Lower lobe of right lung (tissue), 2 donors: ENCODE measurements around the gene HLA-DOB. TPM values are rescaled to one million over a fixed set of nuclear protein-coding genes. Genes with fewer than 3 reads are reported as not detected.

Experiments
- ATAC-seq, 2 donors: fragments of 200-7000 bp; cut with Tn5 transposase; one replicate each; pipeline ENCODE4 v1.9.1; 2020 to 2022; ENCODE audit warnings: mild to moderate bottlenecking in 2 of 2, moderate library complexity in 2 of 2
- DNase-seq: peaks from one replicate; pipeline ENCODE4 v3.0.0-alpha.2; 2020
- H3K27ac ChIP-seq: fragments of 200-600 bp; one replicate; pipeline ENCODE4 v1.8.0; 2022
- H3K27me3 ChIP-seq: fragments of 200-600 bp; one replicate; pipeline ENCODE4 v1.8.0; 2022; ENCODE audit warnings: low read depth
- H3K36me3 ChIP-seq: fragments of 200-600 bp; one replicate; pipeline ENCODE4 v1.8.0; 2022; ENCODE audit warnings: mild to moderate bottlenecking
- H3K4me1 ChIP-seq: fragments of 200-600 bp; one replicate; pipeline ENCODE4 v1.8.0; 2022
- H3K4me3 ChIP-seq: fragments of 200-600 bp; one replicate; pipeline ENCODE4 v1.8.0; 2022; ENCODE audit warnings: mild to moderate bottlenecking
- H3K9me3 ChIP-seq: fragments of 200-600 bp; one replicate; pipeline ENCODE4 v1.8.0; 2022
- intact Hi-C: fragments of 100-400 bp; cut with DNase I; formaldehyde crosslinking; loops from one replicate; pipeline ENCODE4 v1.11.0; 2022
- total RNA-seq: library from RNA; stranded (reverse); fragmentation: NEBNext Ultra II Directional; extraction: Animal tissue kit (Norgen Biotek cat#: 25700); gene quantifications from one replicate; pipeline ENCODE4 v1.2.1, GENCODE V29; 2021
- TF ChIP-seq, protein P1 (sequence below): fragments of 200-600 bp; IDR thresholded peaks from one replicate; pipeline ENCODE4 v1.8.0; 2022; ENCODE audit warnings: antibody characterized with exemption, mild to moderate bottlenecking
- donor health status: DM: no; HTN: yes; CAD: no; lungs with severe emphysema.

The HLA-DOB gene
- total RNA-seq, 1 donor from 2014 or later: 0.95 TPM

DNA sequence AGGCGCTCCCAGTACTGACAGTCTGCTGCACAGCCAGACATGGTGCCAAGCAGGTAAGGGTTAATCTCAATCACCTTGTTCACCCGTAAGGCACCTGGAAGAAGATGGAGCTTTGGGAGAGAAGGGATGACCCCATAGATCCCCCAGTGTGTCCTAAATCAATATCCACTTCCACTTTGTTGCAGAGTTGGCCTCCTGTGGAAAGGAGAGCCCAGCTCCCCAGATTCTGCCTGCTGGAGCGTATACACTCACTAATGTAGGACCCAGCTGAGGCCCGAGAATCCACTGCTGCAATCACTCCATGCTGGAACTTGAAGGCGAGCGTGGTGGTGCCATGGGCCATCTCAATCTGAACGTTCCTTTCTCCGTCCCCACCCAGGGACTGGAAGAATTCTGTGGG is 25.9 kb upstream of the HLA-DOB start:
- H3K27ac ChIP-seq: no peak overlapping the region

DNA sequence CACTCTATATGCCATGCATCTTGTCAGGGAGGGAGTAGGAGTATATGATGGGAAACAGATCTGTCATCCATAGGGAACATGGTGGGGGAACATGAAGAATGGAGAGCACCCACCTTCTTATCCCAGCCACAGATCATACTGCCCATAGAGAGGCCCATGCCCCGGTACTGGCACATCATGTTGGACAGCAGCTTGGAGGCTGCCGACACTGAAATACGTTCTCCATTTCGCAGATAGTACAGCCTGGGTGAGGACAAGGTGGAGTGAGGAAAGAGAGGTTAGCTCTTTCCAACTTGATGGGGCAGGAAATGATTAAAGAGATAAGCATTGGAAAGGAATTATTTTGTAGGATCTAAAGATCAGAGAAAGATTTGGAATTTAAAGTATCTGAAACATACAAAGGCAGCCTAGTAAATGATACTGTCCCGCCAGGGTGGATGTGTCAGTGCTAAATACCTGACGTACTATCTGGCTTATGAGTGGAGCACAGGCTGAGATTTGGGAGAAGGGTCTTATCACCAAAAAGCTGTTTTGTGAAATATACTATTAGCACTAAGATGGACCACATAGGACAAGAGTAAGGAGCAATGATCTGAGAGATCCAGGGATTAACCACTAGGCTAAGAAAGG is 25.3 kb upstream of the HLA-DOB start:
- Histone ChIP-seq H3K27me3 (no peaks in the 10 kb centered on the region), H3K4me3 (peak overlapping the region; percentile 92), H3K4me1 (peaks cover 55% of the 10 kb centered on the region), H3K27ac (no peak overlapping the region), H3K36me3 (peaks cover 48% of the 10 kb centered on the region), H3K9me3 (no peaks in the 10 kb centered on the region)
- DNase-seq (no peak), ATAC-seq (no peak)
- TF ChIP-seq, protein P1, sequence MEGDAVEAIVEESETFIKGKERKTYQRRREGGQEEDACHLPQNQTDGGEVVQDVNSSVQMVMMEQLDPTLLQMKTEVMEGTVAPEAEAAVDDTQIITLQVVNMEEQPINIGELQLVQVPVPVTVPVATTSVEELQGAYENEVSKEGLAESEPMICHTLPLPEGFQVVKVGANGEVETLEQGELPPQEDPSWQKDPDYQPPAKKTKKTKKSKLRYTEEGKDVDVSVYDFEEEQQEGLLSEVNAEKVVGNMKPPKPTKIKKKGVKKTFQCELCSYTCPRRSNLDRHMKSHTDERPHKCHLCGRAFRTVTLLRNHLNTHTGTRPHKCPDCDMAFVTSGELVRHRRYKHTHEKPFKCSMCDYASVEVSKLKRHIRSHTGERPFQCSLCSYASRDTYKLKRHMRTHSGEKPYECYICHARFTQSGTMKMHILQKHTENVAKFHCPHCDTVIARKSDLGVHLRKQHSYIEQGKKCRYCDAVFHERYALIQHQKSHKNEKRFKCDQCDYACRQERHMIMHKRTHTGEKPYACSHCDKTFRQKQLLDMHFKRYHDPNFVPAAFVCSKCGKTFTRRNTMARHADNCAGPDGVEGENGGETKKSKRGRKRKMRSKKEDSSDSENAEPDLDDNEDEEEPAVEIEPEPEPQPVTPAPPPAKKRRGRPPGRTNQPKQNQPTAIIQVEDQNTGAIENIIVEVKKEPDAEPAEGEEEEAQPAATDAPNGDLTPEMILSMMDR: no peak
- intact Hi-C loops: no loop called here

More for the DNA sequence above, 25.9 kb upstream of the HLA-DOB start:
- DNase-seq (no peak), ATAC-seq (no peak)
- TF ChIP-seq, protein P1: no peak
- intact Hi-C loops: no loop called here
- peak overlapping the region; percentile 92 for H3K4me3 ChIP-seq
- no peaks in the 10 kb centered on the region for H3K27me3 ChIP-seq
- H3K9me3 ChIP-seq: no peaks in the 10 kb centered on the region
- H3K4me1 ChIP-seq: peaks cover 49% of the 10 kb centered on the region
- H3K36me3 ChIP-seq: peaks cover 53% of the 10 kb centered on the region

DNA sequence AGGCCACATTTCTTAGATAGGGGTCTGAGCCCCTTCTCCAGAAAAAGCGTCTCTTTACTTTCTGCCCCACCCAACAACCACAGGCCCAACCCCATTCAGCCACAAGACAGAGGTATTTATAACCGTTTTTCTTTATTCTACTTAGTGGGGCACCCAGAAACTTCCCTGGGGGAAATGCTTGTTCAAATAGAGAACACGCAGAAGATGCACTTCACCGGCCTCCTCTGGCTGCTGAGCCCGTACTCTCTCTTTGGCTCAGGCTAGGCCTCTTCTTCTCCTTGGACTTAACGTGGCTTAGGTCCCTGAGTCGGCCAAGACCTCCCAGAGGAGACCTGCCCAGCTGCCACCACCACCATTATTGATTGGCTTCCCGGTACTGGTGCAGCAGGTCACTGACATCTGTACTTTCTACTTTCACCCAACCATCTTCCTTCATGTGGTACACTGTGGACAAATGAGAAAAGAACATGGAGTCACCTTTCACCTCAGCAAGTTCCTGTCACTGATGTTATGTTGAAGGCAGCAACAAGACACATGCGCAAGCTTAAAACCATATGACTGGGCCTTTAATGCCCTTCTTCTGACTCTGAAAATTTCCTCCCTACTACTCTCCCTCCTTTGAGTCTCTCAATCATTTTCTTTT is 23.9 kb upstream of the HLA-DOB start:
- intact Hi-C loops: no loop called here
- H3K9me3 ChIP-seq: no peaks in the 10 kb centered on the region
- H3K27ac ChIP-seq: no peak overlapping the region
- TF ChIP-seq, protein P1: no peak
- H3K4me3 ChIP-seq: no peak overlapping the region
- H3K27me3 ChIP-seq: no peaks in the 10 kb centered on the region
- DNase-seq (no peak), ATAC-seq (no peak)
- H3K36me3 ChIP-seq: peaks cover 43% of the 10 kb centered on the region
- peaks cover 53% of the 10 kb centered on the region for H3K4me1 ChIP-seq

DNA sequence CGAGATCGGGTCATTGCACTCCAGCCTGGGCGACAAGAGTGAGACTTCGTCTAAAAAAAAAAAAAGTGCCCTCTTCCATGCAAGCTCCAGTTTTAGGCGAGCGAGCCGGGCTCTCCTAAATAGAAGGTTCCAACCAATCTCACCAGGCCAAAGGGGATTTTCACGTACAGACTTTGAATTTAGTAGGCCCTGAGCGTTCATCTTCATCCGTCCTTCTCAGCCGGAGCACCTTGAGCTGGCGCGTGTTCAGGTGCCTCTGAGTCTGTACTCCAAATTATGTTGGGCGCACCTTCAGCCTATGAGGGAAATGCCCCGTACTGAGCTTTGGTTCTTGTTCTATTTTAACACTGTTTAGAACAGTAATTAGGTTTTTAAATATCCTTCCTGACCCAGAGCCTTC is 22.6 kb upstream of the HLA-DOB start:
- intact Hi-C loops: no loop called here
- H3K36me3 ChIP-seq: peaks cover 49% of the 10 kb centered on the region
- peak overlapping the region; percentile 93 for H3K27ac ChIP-seq
- no peak overlapping the region for H3K4me3 ChIP-seq
- DNase-seq (no peak), ATAC-seq (no peak)
- TF ChIP-seq, protein P1: no peak
- H3K4me1 ChIP-seq: peaks cover 42% of the 10 kb centered on the region
- H3K27me3 ChIP-seq: no peaks in the 10 kb centered on the region
- H3K9me3 ChIP-seq: no peaks in the 10 kb centered on the region

DNA sequence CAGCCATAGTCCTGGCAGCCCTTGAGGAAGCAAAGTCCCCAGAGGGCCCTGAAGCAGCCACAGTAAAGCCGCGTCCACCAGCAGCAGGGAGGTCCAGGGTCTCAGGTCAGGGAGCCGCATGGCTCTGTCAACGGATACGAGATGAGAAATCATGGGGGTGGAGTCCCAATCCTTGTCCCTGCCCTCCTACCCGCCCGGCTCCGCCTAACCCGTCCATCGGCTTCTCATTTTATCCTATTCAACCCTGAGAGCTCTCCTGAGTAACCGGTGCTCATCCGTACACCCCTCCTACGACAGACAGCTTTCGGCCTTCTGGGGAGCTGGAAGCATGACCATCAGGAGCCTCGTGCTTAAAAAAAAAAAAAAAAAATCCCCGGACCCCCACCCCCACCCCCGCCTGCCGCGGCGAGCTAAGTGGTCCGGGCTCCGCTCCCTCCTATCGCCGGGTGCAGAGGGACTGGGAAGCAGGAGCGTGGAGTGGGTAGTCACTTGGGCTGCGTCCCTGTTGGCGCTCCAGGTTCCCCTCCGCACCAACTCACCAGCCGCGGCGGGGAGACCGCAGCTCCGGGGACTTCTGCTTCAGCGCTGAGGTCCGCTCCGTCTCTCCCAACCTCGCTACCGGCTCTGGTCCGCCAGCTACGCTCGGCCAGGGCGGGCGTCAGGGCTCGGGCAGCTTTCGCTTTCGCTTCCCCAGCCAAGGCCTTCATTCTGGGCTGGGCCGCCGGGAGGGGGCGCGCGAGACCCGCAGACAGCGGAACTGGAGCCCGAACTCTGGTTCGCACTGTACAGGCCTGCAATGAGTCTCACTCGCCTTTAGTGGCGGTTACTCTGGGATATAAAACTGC is 21.5 kb upstream of the HLA-DOB start, which contains the start of gene TAP2:
TSS of gene TAP2 (minus strand) at position 626 of the 845 bp plus-strand sequence. CDS start at position 120, 506 bp downstream.
- TF ChIP-seq, protein P1: peak; percentile 98
- intact Hi-C loops: no loop called here
- DNase-seq (peak; percentile 97), ATAC-seq (peak; percentile 97 to 99)
- peaks cover 42% of the 10 kb centered on the region for H3K4me1 ChIP-seq
- peak within 1 kb of the TSS; percentile 93 for H3K27ac ChIP-seq
- H3K27me3 ChIP-seq: no peaks in the 10 kb centered on the region
- H3K4me3 ChIP-seq: peak within 1 kb of the TSS; percentile 85
- peaks cover 55% of the 10 kb centered on the region for H3K36me3 ChIP-seq
- H3K9me3 ChIP-seq: no peaks in the 10 kb centered on the region
